GM12891 (cell line): Measurements from ENCODE around the gene ADIPOR2.

Source experiments
- POLR2A ChIP-seq: IDR thresholded peaks from 2 replicates; pipeline ENCODE4 v1.6.1; 2011; ENCODE audit warnings: low read depth, low read length, control low read depth
- POLR2AphosphoS5 ChIP-seq: IDR thresholded peaks from 2 replicates; pipeline ENCODE4 v1.6.1; 2011; ENCODE audit warnings: low read depth, low read length, control low read depth

- TF ChIP-seq POLR2A (no peak), POLR2AphosphoS5 (no peak)
Observed at GRCh38 chr12:1767407-1768090, 76.7 kb downstream of the ADIPOR2 start.
